Esophagus muscularis mucosa (tissue), 4 donors: Measurements from ENCODE around the gene RBP2. TPM values are rescaled to one million over a fixed set of nuclear protein-coding genes. Genes with fewer than 3 reads are reported as not detected.

Experiments used
- DNase-seq: peaks from one replicate; pipeline ENCODE4 v3.0.0-alpha.2; 2017; ENCODE audit errors: extremely low spot score
- H3K27ac ChIP-seq, 4 donors: fragments of 200-600 bp; sonication (generic); replicated peaks in 1 of 4; 1 replicate in 3 of 4; 2 replicates in 1 of 4; pipeline ENCODE4 v1.5.1; 2016 to 2019; ENCODE audit warnings: mild to moderate bottlenecking in 1 of 4
- H3K27me3 ChIP-seq, 4 donors: fragments of 200-600 bp; sonication (generic); one replicate each; pipeline versions ENCODE4 v1.5.1 to v1.6.0; 2016 to 2019
- H3K36me3 ChIP-seq, 4 donors: fragments of 200-600 bp; sonication (generic); one replicate each; pipeline ENCODE4 v1.5.1; 2016 to 2019
- H3K4me1 ChIP-seq, 4 donors: fragments of 200-600 bp; sonication (generic); one replicate each; pipeline ENCODE4 v1.5.1; 2016 to 2019
- H3K4me3 ChIP-seq, 4 donors: fragments of 200-600 bp; sonication (generic); 1 replicate in 2 of 4; 2 replicates in 2 of 4; pipeline ENCODE4 v1.5.1; 2016 to 2019; ENCODE audit warnings: mild to moderate bottlenecking in 4 of 4, moderate library complexity in 1 of 4
- H3K9me3 ChIP-seq, 4 donors: fragments of 200-600 bp; sonication (generic); 1 replicate in 3 of 4; 2 replicates in 1 of 4; pipeline ENCODE4 v1.5.1; 2016 to 2019
- CTCF ChIP-seq, 3 experiments: fragments of 200-600 bp in 2 of 3; fragments of 450-650 bp in 1 of 3; sonication (generic) in 2 of 3; IDR thresholded peaks; one replicate each; pipeline ENCODE4 v1.5.1; 2017 to 2019; ENCODE audit warnings: antibody characterized with exemption in 3 of 3, mild to moderate bottlenecking in 2 of 3, moderate library complexity in 1 of 3
- EP300 ChIP-seq: sonication (generic); formaldehyde crosslinking; IDR thresholded peaks from one replicate; pipeline ENCODE4 v1.6.1; 2017; ENCODE audit warnings: antibody characterized with exemption
- POLR2A ChIP-seq: fragments of 450-650 bp; IDR thresholded peaks from one replicate; pipeline ENCODE4 v1.6.1; 2017; ENCODE audit warnings: antibody characterized with exemption, moderate library complexity, mild to moderate bottlenecking, low read depth
- POLR2AphosphoS5 ChIP-seq, 2 donors: sonication (generic); formaldehyde crosslinking; IDR thresholded peaks; one replicate each; pipeline ENCODE4 v1.6.1; 2017; ENCODE audit warnings: antibody characterized with exemption in 2 of 2
- WGBS: methylation state at CpG from one replicate; pipeline ENCODE4 v1.1.5; 2018; 5-methylcytosine and 5-hydroxymethylcytosine counted together
- intact Hi-C: fragments of 100-400 bp; cut with DNase I; formaldehyde crosslinking; loops from one replicate; pipeline ENCODE4 v1.15.1; 2023
- total RNA-seq, 4 donors: library from RNA; depleted of rRNA; stranded (reverse); fragments of >200 nt; gene quantifications; one replicate each; pipeline versions ENCODE4 v1.1.0 to v1.2.1, GENCODE V29; 2016

The RBP2 gene
- total RNA-seq, 4 donors from 2014 or later, result not detected

- Histone ChIP-seq H3K4me3 (no peak overlapping the region), H3K9me3 (no peaks in the 10 kb centered on the region), H3K27ac (no peak overlapping the region), H3K4me1 (no peaks in the 10 kb centered on the region), H3K27me3 (no peaks in the 10 kb centered on the region), H3K36me3 (peaks cover 0 to 5% (median 2%) of the 10 kb centered on the region in 4 donors)
- TF ChIP-seq CTCF (IDR thresholded peaks at IDR 0.05) (no peak), EP300 (no peak)
- intact Hi-C loops, result no loop called here
- no peak for DNase-seq
These were observed 28.8 kb downstream of the RBP2 start for GRCh38 chr3:139447486-139447885.

GRCh38 chr3:139444446-139444845 is 31.9 kb downstream of the RBP2 start:
- Histone ChIP-seq H3K4me3 (no peak overlapping the region), H3K36me3 (peaks cover 0 to 5% (median 2%) of the 10 kb centered on the region in 4 donors), H3K9me3 (no peaks in the 10 kb centered on the region), H3K27me3 (no peaks in the 10 kb centered on the region), H3K27ac (no peak overlapping the region), H3K4me1 (no peaks in the 10 kb centered on the region)
- intact Hi-C loops, result no loop called here
- TF ChIP-seq EP300, result no peak
- TF ChIP-seq POLR2AphosphoS5 (IDR thresholded peaks at IDR 0.05), result no peak
- TF ChIP-seq CTCF (IDR thresholded peaks at IDR 0.05), result no peak
- TF ChIP-seq POLR2A, result no peak
- 90% methylated on average over 4 of the region's 4 CpGs for WGBS
- no peak for DNase-seq

DNA sequence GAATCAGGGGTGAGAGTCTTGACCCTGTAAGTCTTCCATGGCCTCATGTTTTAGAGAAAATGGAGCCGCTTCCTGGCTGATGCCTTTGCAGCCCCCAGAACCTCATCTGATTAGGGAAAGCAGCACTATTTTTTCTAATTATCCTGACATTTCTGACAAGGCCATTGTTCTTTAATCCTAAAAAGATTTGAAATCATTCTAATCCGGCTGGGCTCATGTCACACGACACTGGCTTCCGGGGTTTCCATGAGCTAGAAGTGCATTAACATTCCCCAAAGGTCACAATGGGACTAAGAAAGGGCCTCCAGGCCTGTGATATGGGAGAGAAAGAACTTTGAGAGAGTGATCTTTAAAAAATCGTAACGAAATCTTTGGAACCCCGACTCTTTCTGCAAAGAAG is 33.1 kb downstream of the RBP2 start:
- Histone ChIP-seq H3K27ac (no peak overlapping the region), H3K36me3 (peaks cover 0 to 5% (median 2%) of the 10 kb centered on the region in 4 donors), H3K9me3 (no peaks in the 10 kb centered on the region), H3K4me3 (no peak overlapping the region), H3K27me3 (no peaks in the 10 kb centered on the region), H3K4me1 (no peaks in the 10 kb centered on the region)
- 96% methylated on average over 7 of the region's 7 CpGs for WGBS
- DNase-seq, result no peak
- TF ChIP-seq CTCF (IDR thresholded peaks at IDR 0.05) (no peak), EP300 (no peak), POLR2AphosphoS5 (IDR thresholded peaks at IDR 0.05) (no peak), POLR2A (no peak)
- intact Hi-C loops, result no loop called here

DNA sequence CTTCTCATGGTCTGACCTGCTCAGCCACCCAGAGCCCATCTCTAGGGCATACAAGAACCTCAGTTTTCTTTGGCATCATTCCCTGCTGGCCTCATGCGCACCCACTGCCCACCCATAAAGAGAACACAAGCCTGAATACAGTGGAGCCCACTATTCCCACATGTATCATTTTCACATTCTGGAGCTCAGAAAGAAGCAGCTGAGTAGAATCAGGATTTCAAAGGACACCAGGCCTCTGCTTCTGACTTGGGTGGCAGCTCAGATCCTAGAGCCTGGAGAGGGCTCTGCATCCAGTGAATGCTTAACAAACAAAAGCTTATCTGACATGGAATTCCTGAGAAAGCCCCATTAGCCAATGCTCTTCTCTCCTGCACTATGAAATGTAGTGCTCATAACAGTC is 34.7 kb downstream of the RBP2 start:
- WGBS, result 92% methylated on average over 1 of the region's 1 CpG
- no peak for DNase-seq
- no peaks in the 10 kb centered on the region for H3K27me3 ChIP-seq
- peaks cover 0 to 5% (median 2%) of the 10 kb centered on the region in 4 donors for H3K36me3 ChIP-seq
- H3K4me1 ChIP-seq, result no peaks in the 10 kb centered on the region
- H3K27ac ChIP-seq, result no peak overlapping the region
- no peak overlapping the region for H3K4me3 ChIP-seq
- intact Hi-C loops, result no loop called here
- TF ChIP-seq POLR2AphosphoS5 (IDR thresholded peaks at IDR 0.05) (no peak), EP300 (no peak), CTCF (IDR thresholded peaks at IDR 0.05) (no peak), POLR2A (no peak)
- no peaks in the 10 kb centered on the region for H3K9me3 ChIP-seq
